Activated CD4-positive, alpha-beta memory T cell treated with anti-CD3 and anti-CD28 coated beads for 36 hours (primary cell): Measurements from ENCODE around the gene TRAPPC3L. TPM values are rescaled to one million over a fixed set of nuclear protein-coding genes. Genes with fewer than 3 reads are reported as not detected.
A peak's percentile ranks its signal among the peaks of the same experiment; 100 is the strongest.

Source experiments
- CTCF ChIA-PET: fragments of 350-600 bp; sonication (Branson Sonifier 250); formaldehyde crosslinking; loops from one replicate; lab custom pipeline; 2021; ENCODE audit warnings: antibody characterized with exemption, inconsistent platforms; lab: Charles Lee
- POLR2A ChIA-PET: fragments of 350-600 bp; sonication (Branson Sonifier 250); formaldehyde crosslinking; loops from one replicate; lab custom pipeline; 2021; ENCODE audit warnings: antibody characterized with exemption; lab: Charles Lee
- DNase-seq: peaks from one replicate; pipeline ENCODE4 v3.0.0-alpha.2; 2020
- H3K27ac Mint-ChIP-seq: one replicate; pipeline ENCODE4 v1.8.0; 2021; ENCODE audit warnings: mixed read lengths
- H3K27me3 Mint-ChIP-seq: one replicate; pipeline ENCODE4 v1.8.0; 2021; ENCODE audit warnings: mixed read lengths
- H3K36me3 Mint-ChIP-seq: one replicate; pipeline ENCODE4 v1.8.0; 2021; ENCODE audit warnings: mixed read lengths
- H3K4me1 Mint-ChIP-seq: one replicate; pipeline ENCODE4 v1.8.0; 2021; ENCODE audit warnings: low read depth, mixed read lengths
- H3K4me3 Mint-ChIP-seq: one replicate; pipeline ENCODE4 v1.8.0; 2021; ENCODE audit warnings: mild to moderate bottlenecking, mixed read lengths
- H3K9me3 Mint-ChIP-seq: one replicate; pipeline ENCODE4 v1.8.0; 2021; ENCODE audit warnings: mixed read lengths
- intact Hi-C: fragments of 100-400 bp; cut with micrococcal nuclease; formaldehyde crosslinking; loops from one replicate; pipeline ENCODE4 v1.15.1; 2023
- total RNA-seq, 2 experiments: library from RNA; stranded (reverse); gene quantifications; one replicate each; pipeline ENCODE4 v1.2.3, GENCODE V29; 2021

TRAPPC3L gene
- total RNA-seq, 2 experiments from 2014 or later: not detected

DNA sequence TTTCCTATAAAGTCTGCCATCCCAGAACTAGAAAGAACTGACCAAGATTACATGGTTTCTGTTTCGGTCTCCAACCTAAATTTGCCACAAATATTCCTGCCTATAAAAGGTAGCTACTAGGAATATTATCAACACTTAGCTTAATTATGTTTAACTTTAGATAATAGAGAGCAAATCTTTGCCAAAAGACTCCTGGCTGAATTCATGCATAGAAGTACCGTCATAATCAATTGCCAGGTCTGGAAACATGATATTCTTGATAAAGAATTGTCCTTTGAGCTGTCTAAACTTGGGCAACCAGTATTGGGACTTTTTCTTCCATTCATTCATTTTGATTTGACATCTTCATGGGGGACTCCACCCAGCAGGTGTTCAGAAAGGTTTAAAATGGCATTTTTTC lies 61.9 kb downstream of the TRAPPC3L start:
- Mint-ChIP-seq H3K27ac (no peak overlapping the region), H3K36me3 (no peaks in the 10 kb centered on the region), H3K9me3 (no peaks in the 10 kb centered on the region), H3K27me3 (peaks cover 20% of the 10 kb centered on the region), H3K4me3 (no peak overlapping the region), H3K4me1 (no peaks in the 10 kb centered on the region)
- intact Hi-C loops: no loop called here
- DNase-seq: no peak
- ChIA-PET CTCF (no interaction called here), POLR2A (no interaction called here)

DNA sequence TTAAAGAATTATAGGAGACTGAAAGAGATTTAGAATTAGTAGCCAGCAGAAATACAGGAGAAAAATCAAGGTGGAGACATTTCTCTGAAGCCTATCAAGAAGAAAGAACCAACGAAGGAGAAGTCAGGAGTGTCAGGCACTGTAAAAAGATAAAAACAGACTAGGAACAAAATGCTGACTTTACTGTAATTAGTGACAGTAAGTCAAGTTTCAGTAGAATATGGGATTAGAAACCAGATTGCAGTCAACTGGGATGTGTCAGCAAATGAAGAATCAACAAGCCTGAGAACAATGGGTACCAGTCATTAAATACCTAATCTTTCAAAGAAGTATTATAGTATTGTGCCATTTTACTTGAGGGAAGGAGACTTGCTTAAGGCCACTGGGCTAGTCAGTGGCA lies 62.7 kb downstream of the TRAPPC3L start:
- ChIA-PET POLR2A (no interaction called here), CTCF (no interaction called here)
- no peaks in the 10 kb centered on the region for H3K4me1 Mint-ChIP-seq
- no peaks in the 10 kb centered on the region for H3K9me3 Mint-ChIP-seq
- no peaks in the 10 kb centered on the region for H3K36me3 Mint-ChIP-seq
- no peak overlapping the region for H3K4me3 Mint-ChIP-seq
- no peak overlapping the region for H3K27ac Mint-ChIP-seq
- no peak for DNase-seq
- H3K27me3 Mint-ChIP-seq: peaks cover 15% of the 10 kb centered on the region
- intact Hi-C loops: no loop called here

DNA sequence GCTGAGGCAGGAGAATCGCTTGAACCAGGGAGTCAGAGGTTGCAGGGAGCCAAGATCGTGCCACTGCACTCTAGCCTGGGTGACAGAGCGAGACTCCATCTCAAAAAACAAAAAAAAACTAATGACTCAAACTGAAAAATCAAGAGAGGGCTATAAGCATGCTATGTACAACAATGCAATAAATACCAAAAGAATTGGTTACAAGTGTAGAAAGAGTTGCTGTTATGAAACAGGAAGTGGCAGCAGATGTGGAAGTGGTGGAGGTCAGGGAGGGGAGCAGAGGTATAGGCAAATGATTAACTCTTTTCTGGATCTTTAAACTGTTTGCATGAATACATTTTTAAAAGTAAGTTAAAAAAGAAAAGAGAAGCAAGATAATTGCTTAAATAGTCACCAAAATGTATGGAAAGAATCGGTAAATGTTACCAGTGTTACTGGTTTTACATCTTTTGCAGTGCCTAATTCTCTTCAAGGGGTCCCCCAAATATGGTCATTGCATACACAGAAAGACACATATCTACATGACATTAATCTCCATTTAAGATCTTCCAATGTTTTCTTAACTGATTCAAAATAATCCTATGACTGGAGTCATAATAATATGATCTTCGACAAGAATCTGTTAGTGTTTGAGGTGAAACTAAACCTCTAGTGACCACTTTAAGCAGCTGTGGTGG lies 69.3 kb downstream of the TRAPPC3L start:
- H3K36me3 Mint-ChIP-seq: no peaks in the 10 kb centered on the region

DNA sequence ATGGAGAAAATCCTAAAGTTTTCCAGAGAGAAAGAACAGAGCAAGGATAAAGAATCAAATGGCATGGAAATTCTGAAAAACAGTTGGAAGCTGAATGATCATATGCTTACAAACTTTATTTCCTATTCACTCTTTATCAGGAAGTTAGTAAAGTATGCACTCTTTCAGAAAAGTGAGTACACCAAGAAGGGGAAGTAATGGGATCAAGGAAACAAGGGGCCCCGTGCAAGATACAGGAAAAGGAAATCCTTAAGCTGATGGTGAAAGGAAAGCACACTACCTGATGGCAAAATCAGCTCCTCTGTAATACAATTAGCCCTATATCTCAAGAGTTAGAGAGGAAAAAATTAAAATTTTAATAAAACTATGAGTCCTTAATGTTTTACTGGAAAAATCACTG lies 70.3 kb downstream of the TRAPPC3L start:
- no peak overlapping the region for H3K27ac Mint-ChIP-seq
- ChIA-PET POLR2A (no interaction called here), CTCF (no interaction called here)
- intact Hi-C loops: no loop called here
- H3K4me3 Mint-ChIP-seq: no peak overlapping the region
- no peaks in the 10 kb centered on the region for H3K9me3 Mint-ChIP-seq
- peaks cover 18% of the 10 kb centered on the region for H3K4me1 Mint-ChIP-seq
- DNase-seq: no peak
- H3K27me3 Mint-ChIP-seq: peaks cover 2% of the 10 kb centered on the region
- H3K36me3 Mint-ChIP-seq: no peaks in the 10 kb centered on the region

More for the DNA sequence above, 69.3 kb downstream of the TRAPPC3L start:
- no peak overlapping the region for H3K4me3 Mint-ChIP-seq
- ChIA-PET CTCF (no interaction called here), POLR2A (no interaction called here)
- peak; percentile 42 for DNase-seq
- no peaks in the 10 kb centered on the region for H3K9me3 Mint-ChIP-seq
- no peak overlapping the region for H3K27ac Mint-ChIP-seq
- intact Hi-C loops: no loop called here
- H3K4me1 Mint-ChIP-seq: peaks cover 18% of the 10 kb centered on the region
- peaks cover 2% of the 10 kb centered on the region for H3K27me3 Mint-ChIP-seq

DNA sequence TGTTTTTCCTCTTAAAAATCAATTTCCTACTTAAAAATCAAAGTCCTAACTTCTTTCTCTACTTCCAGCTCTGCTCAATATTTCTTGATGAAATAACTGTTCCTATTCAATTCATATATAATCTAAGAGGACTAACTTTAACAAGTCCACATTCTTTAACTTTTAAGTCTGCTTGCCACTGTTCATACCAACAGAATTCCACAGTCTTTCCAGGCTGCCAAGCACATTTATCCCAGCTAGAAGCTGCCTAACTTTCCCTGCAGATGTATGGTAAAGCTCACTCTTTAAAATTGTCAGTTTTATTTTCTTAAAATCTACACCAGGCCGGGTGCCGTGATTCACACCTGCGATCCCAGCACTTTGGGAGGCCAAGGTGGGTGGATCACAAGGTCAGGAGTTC lies 72.8 kb downstream of the TRAPPC3L start:
- H3K4me3 Mint-ChIP-seq: no peak overlapping the region
- no peak overlapping the region for H3K27ac Mint-ChIP-seq
- intact Hi-C loops: no loop called here
- CTCF ChIA-PET: no interaction called here
- H3K4me1 Mint-ChIP-seq: peaks cover 18% of the 10 kb centered on the region
- H3K9me3 Mint-ChIP-seq: no peaks in the 10 kb centered on the region
- POLR2A ChIA-PET: no interaction called here
- no peak for DNase-seq
- H3K36me3 Mint-ChIP-seq: no peaks in the 10 kb centered on the region
- H3K27me3 Mint-ChIP-seq: peaks cover 4% of the 10 kb centered on the region

DNA sequence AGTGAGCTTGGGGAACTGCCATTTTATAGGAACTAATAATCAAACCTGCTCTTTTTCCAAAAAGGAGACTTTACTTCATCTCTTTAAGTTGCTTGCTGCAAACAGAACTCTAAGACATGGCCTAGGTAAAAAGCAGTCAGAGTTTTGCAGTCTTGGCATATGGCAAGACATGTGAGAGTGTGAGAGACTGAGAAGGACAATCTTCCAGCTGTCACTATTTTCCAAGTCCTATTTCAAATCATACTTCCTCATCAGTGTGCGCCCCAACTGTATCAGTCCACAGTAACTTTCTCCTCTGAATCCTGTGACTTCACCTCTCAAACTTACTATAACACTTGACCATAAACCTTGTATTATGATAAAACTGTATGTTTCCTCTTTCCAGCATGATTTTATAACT lies 74.0 kb downstream of the TRAPPC3L start:
- CTCF ChIA-PET: no interaction called here
- no peak overlapping the region for H3K4me3 Mint-ChIP-seq
- DNase-seq: no peak

DNA sequence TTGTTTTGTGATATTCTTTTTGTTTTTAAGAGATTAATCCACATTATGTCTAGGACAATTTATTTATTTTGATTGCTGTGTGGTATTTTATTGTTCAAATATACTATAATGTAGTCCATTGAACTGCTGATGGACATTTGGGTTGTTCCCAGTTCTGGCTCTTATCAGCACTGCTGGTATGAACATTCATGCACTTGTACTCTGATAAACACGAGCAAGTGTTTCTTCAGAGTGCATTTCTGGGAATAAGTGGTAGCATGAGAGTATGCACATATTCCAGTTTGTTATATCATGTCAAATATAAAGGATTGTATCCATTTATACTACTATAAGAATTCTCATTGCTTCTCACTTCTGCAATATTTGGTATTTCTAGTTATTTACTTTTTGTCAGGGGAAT lies 77.2 kb downstream of the TRAPPC3L start:
- POLR2A ChIA-PET: no interaction called here
- H3K36me3 Mint-ChIP-seq: no peaks in the 10 kb centered on the region
- H3K27me3 Mint-ChIP-seq: peaks cover 14% of the 10 kb centered on the region
- no peaks in the 10 kb centered on the region for H3K9me3 Mint-ChIP-seq
- H3K4me3 Mint-ChIP-seq: no peak overlapping the region
- intact Hi-C loops: no loop called here
- peaks cover 7% of the 10 kb centered on the region for H3K4me1 Mint-ChIP-seq
- CTCF ChIA-PET: no interaction called here
- H3K27ac Mint-ChIP-seq: no peak overlapping the region
- DNase-seq: no peak

More for the DNA sequence above, 74.0 kb downstream of the TRAPPC3L start:
- peaks cover 4% of the 10 kb centered on the region for H3K27me3 Mint-ChIP-seq
- intact Hi-C loops: no loop called here
- H3K36me3 Mint-ChIP-seq: no peaks in the 10 kb centered on the region
- no peak overlapping the region for H3K27ac Mint-ChIP-seq
- H3K4me1 Mint-ChIP-seq: peaks cover 18% of the 10 kb centered on the region
- POLR2A ChIA-PET: no interaction called here
- H3K9me3 Mint-ChIP-seq: no peaks in the 10 kb centered on the region

DNA sequence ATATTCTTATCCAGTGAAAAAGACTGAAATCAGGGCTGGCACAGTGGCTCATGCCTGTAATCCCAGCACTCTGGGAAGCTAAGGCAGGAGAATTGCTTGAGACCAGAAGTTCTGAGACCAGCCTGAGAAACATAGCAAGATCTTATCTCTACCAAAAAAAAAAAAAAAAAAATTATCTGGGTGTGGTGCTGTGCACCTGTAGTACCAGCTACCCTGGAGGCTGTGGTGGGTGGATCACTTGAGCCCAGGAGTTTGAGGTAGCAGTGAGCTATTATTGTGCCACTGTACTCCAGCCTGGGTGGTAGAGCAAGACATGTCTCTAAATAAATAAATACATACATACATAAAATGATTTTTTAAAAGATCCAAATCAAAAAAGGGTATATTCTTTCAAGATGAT lies 78.0 kb downstream of the TRAPPC3L start:
- Mint-ChIP-seq H3K9me3 (no peaks in the 10 kb centered on the region), H3K27me3 (peaks cover 20% of the 10 kb centered on the region), H3K36me3 (no peaks in the 10 kb centered on the region), H3K4me1 (peaks cover 10% of the 10 kb centered on the region), H3K27ac (no peak overlapping the region), H3K4me3 (no peak overlapping the region)
- no peak for DNase-seq
- POLR2A ChIA-PET: interaction anchor here (0.6 kb wide), 1 partner anchor 335 kb away, joined by 4 read pairs; no protein-coding TSS in a partner anchor
- CTCF ChIA-PET: no interaction called here
- intact Hi-C loops: no loop called here

DNA sequence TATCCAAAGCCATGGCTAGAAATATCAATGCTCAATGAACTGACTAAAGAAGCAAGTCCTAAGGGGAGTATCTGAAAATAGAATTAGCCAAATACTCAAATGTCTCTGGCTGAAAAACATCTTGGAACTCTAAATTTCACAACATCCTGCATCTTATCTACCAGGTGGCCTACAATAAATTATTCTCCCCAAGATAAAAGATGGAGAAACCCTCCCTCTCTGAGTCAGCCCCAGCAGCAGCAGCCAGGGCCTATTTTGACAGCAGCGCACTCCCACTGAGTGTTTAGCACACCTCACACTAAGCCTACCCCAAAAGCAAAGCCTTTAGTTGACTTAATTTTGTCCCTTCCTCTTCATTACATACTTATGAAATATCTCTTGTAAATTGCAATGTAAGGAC lies 78.4 kb downstream of the TRAPPC3L start:
- H3K27ac Mint-ChIP-seq: no peak overlapping the region
- intact Hi-C loops: no loop called here
- ChIA-PET CTCF (no interaction called here), POLR2A (interaction anchor here (0.6 kb wide), 1 partner anchor 335 kb away, joined by 4 read pairs; no protein-coding TSS in a partner anchor)
- no peaks in the 10 kb centered on the region for H3K9me3 Mint-ChIP-seq
- no peak for DNase-seq
- peaks cover 12% of the 10 kb centered on the region for H3K4me1 Mint-ChIP-seq
- H3K27me3 Mint-ChIP-seq: peaks cover 21% of the 10 kb centered on the region
- no peaks in the 10 kb centered on the region for H3K36me3 Mint-ChIP-seq
- H3K4me3 Mint-ChIP-seq: no peak overlapping the region

DNA sequence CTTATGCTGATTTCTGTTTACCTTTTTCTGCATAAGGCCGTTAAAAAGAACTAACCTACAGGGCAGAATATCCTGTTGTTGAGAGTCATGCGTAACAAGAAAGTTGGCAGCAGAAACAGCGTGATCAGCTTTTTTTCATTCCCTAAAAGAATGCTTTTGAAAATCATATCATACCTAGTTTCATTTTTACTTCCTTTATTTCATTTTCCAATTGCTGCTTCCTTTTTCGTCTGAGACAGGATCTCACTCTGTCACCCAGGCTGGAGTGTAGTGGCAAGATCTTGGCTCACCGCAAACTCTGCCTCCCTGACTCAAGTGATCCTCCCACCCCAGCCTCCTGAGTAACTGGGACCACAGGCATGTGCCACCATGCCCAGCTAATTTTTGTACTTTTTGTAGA lies 80.2 kb downstream of the TRAPPC3L start:
- POLR2A ChIA-PET: no interaction called here
- CTCF ChIA-PET: no interaction called here
- H3K27ac Mint-ChIP-seq: no peak overlapping the region
- H3K36me3 Mint-ChIP-seq: no peaks in the 10 kb centered on the region
- intact Hi-C loops: no loop called here
- H3K27me3 Mint-ChIP-seq: peaks cover 34% of the 10 kb centered on the region
- H3K9me3 Mint-ChIP-seq: no peaks in the 10 kb centered on the region
- H3K4me3 Mint-ChIP-seq: no peak overlapping the region
- DNase-seq: peak; percentile 27
- H3K4me1 Mint-ChIP-seq: peaks cover 22% of the 10 kb centered on the region

DNA sequence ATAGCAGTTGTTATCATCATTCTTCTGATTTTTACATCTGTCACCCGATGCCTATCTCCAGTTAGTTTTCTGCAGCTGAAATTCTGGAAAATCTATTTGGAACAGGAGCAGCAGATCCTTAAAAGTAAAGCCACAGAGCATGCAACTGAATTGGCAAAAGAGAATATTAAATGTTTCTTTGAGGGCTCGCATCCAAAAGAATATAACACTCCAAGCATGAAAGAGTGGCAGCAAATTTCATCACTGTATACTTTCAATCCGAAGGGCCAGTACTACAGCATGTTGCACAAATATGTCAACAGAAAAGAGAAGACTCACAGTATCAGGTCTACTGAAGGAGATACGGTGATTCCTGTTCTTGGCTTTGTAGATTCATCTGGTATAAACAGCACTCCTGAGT lies 82.2 kb downstream of the TRAPPC3L start:
- Mint-ChIP-seq H3K4me1 (peaks cover 22% of the 10 kb centered on the region), H3K36me3 (no peaks in the 10 kb centered on the region), H3K27ac (no peak overlapping the region), H3K9me3 (no peaks in the 10 kb centered on the region), H3K27me3 (peaks cover 32% of the 10 kb centered on the region), H3K4me3 (no peak overlapping the region)
- intact Hi-C loops: loop anchor here (5.0 kb wide), 2 partner anchors 91 to 176 kb away; partner anchors contain the start of gene DSE
- POLR2A ChIA-PET: interaction anchor here (0.7 to 1.1 kb wide), 2 partner anchors 184 to 190 kb away, joined by 3 to 5 read pairs; partner anchors contain the start of gene TSPYL1
- DNase-seq: no peak
- CTCF ChIA-PET: no interaction called here

DNA sequence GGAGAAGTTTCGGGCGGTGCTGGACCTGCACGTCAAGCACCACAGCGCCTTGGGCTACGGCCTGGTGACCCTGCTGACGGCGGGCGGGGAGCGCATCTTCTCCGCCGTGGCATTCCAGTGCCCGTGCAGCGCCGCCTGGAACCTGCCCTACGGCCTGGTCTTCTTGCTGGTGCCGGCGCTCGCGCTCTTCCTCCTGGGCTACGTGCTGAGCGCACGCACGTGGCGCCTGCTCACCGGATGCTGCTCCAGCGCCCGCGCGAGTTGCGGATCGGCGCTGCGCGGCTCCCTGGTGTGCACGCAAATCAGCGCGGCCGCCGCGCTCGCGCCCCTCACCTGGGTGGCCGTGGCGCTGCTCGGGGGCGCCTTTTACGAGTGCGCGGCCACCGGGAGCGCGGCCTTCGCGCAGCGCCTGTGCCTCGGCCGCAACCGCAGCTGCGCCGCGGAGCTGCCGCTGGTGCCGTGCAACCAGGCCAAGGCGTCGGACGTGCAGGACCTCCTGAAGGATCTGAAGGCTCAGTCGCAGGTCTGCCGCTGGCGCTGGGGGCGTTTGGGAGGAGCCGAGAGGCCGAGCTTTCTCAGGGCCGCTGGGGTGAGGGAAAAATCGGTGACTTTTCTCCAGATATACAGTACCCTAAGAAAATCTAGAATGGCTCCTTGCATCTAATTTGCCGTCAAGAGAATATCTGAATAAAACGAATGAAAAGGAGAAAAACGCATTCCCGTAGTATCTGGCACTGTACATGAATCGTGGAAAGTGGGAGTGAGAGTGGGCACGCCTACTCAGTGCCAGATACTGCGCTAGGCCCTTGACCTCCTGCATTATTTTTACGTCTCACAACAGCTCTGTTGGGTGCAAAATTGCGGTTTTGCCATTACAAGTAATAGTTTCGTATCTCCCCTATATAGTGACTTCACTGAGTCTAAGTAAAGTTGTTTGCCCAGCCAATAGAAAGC lies 83.3 kb downstream of the TRAPPC3L start:
- POLR2A ChIA-PET: no interaction called here
- Mint-ChIP-seq H3K9me3 (no peaks in the 10 kb centered on the region), H3K27ac (no peak overlapping the region), H3K27me3 (peaks cover 32% of the 10 kb centered on the region), H3K36me3 (no peaks in the 10 kb centered on the region), H3K4me1 (peaks cover 22% of the 10 kb centered on the region), H3K4me3 (peak overlapping the region; percentile 60)
- peak; percentile 62 for DNase-seq
- intact Hi-C loops: loop anchor here (5.0 kb wide), 2 partner anchors 90 to 175 kb away; partner anchors contain the start of gene DSE
- CTCF ChIA-PET: interaction anchor here (0.8 kb wide), 1 partner anchor 17 kb away, joined by 5 read pairs; no protein-coding TSS in a partner anchor
